IMR-90 (cell line): ENCODE data around the gene TNFRSF1B. TPM values are rescaled to one million over a fixed set of nuclear protein-coding genes. Genes with fewer than 3 reads are reported as not detected.

Experiments used
- ATAC-seq: fragments of 200-7000 bp; cut with Tn5 transposase; 2 replicates; pipeline ENCODE4 v1.9.1; 2020; ENCODE audit warnings: low read depth, mild to moderate bottlenecking, moderate library complexity
- BruUV-seq: library from RNA; stranded (reverse); fragments of 400-500 nt; replicated peaks from 2 replicates; lab custom pipeline; 2021; lab: Mats Ljungman, UMichigan
- CTCF ChIA-PET: fragments of 300-600 bp; formaldehyde crosslinking; extraction: SDS; loops from one replicate; lab custom pipeline; 2021; ENCODE audit warnings: antibody characterized with exemption; lab: Yijun Ruan, JAX
- POLR2A ChIA-PET: fragments of 300-600 bp; sonication (Branson Sonifier 250); formaldehyde crosslinking; loops from one replicate; lab custom pipeline; 2022; ENCODE audit warnings: antibody characterized with exemption; ENCODE audit not compliant: unreplicated experiment; lab: Charles Lee
- DNase-seq: peaks from one replicate; pipeline ENCODE4 v3.0.0; 2013
- H2AFZ ChIP-seq: replicated peaks from 2 replicates; pipeline ENCODE3; 2013; ENCODE audit warnings: low read length, mild to moderate bottlenecking; ENCODE audit not compliant: poor library complexity
- H2AK5ac ChIP-seq: 2 replicates; pipeline ENCODE4 v1.6.1; 2013; ENCODE audit warnings: low read depth, low read length, inconsistent platforms
- H2AK9ac ChIP-seq: replicated peaks from 2 replicates; pipeline ENCODE3; 2013; ENCODE audit warnings: mild to moderate bottlenecking, low read depth, low read length, moderate library complexity; ENCODE audit not compliant: poor library complexity
- H2BK120ac ChIP-seq: 2 replicates; pipeline ENCODE4 v1.6.1; 2013; ENCODE audit warnings: low read depth, low read length, inconsistent platforms
- H2BK15ac ChIP-seq: 3 replicates; pipeline ENCODE4 v1.6.1; 2013; ENCODE audit warnings: low read depth, low read length, inconsistent platforms
- H2BK20ac ChIP-seq: 2 replicates; pipeline ENCODE4 v1.6.1; 2013; ENCODE audit warnings: low read depth, mild to moderate bottlenecking, inconsistent platforms, low read length, moderate library complexity
- H2BK5ac ChIP-seq: 2 replicates; pipeline ENCODE4 v1.6.1; 2013; ENCODE audit warnings: mild to moderate bottlenecking, low read depth, low read length, inconsistent platforms; ENCODE audit not compliant: poor library complexity, severe bottlenecking
- H3K14ac ChIP-seq: replicated peaks from 2 replicates; pipeline ENCODE4 v1.6.1; 2013; ENCODE audit warnings: low read depth, low read length, inconsistent platforms
- H3K18ac ChIP-seq: 2 replicates; pipeline ENCODE4 v1.6.1; 2013; ENCODE audit warnings: low read depth, low read length, control low read depth
- H3K23ac ChIP-seq: 2 replicates; pipeline ENCODE4 v1.6.1; 2013; ENCODE audit warnings: low read depth, low read length, inconsistent platforms
- H3K27ac ChIP-seq: 2 replicates; pipeline ENCODE4 v1.5.1; 2013; ENCODE audit warnings: mild to moderate bottlenecking, control low read depth, low read length; ENCODE audit not compliant: insufficient read depth
- H3K27me3 ChIP-seq: 2 replicates; pipeline ENCODE4 v1.6.1; 2013; ENCODE audit warnings: low read length; ENCODE audit not compliant: control insufficient read depth, insufficient read depth
- H3K36me3 ChIP-seq: 2 replicates; pipeline ENCODE4 v1.6.1; 2013; ENCODE audit warnings: low read length, mixed read lengths; ENCODE audit not compliant: control insufficient read depth, insufficient read depth
- H3K4ac ChIP-seq: 2 replicates; pipeline ENCODE4 v1.6.1; 2013; ENCODE audit warnings: low read depth, low read length, inconsistent platforms
- H3K4me1 ChIP-seq: 2 replicates; pipeline ENCODE4 v1.6.1; 2013; ENCODE audit warnings: low read length, mixed read lengths; ENCODE audit not compliant: control insufficient read depth, insufficient read depth
- H3K4me2 ChIP-seq: 2 replicates; pipeline ENCODE4 v1.6.1; 2013; ENCODE audit warnings: low read depth, mild to moderate bottlenecking, control low read depth, low read length, moderate library complexity
- H3K4me3 ChIP-seq: 2 replicates; pipeline ENCODE4 v1.5.1; 2013; ENCODE audit warnings: low read depth, mild to moderate bottlenecking, control low read depth, low read length, moderate library complexity; ENCODE audit not compliant: insufficient read depth
- H3K56ac ChIP-seq: 2 replicates; pipeline ENCODE4 v1.6.1; 2013; ENCODE audit warnings: low read length, inconsistent platforms; ENCODE audit not compliant: insufficient read depth; ENCODE audit errors: extremely low read depth
- H3K79me1 ChIP-seq, 2 experiments: 2 replicates each; pipeline ENCODE4 v1.6.1; 2013; ENCODE audit warnings: low read length in 2 of 2, inconsistent platforms in 1 of 2, low read depth in 1 of 2
- H3K9ac ChIP-seq: 2 replicates; pipeline ENCODE4 v1.6.1; 2013; ENCODE audit warnings: low read depth, low read length, control low read depth
- H3K9me1 ChIP-seq: 2 replicates; pipeline ENCODE4 v1.6.1; 2013; ENCODE audit warnings: low read length, inconsistent platforms; ENCODE audit not compliant: insufficient read depth
- H3K9me3 ChIP-seq: 2 replicates; pipeline ENCODE4 v1.6.1; 2013; ENCODE audit warnings: low read length; ENCODE audit not compliant: control insufficient read depth, insufficient read depth
- H4K20me1 ChIP-seq: 2 replicates; pipeline ENCODE4 v1.6.1; 2013; ENCODE audit warnings: low read length, inconsistent platforms; ENCODE audit not compliant: insufficient read depth
- H4K5ac ChIP-seq: 2 replicates; pipeline ENCODE4 v1.6.1; 2013; ENCODE audit warnings: mild to moderate bottlenecking, low read depth, low read length, control low read depth
- H4K8ac ChIP-seq, 2 experiments: 2 replicates each; pipeline ENCODE4 v1.6.1; 2013; ENCODE audit warnings: low read depth in 2 of 2, low read length in 2 of 2, control low read depth in 1 of 2, inconsistent platforms in 1 of 2
- H4K91ac ChIP-seq: 2 replicates; pipeline ENCODE4 v1.6.1; 2013; ENCODE audit warnings: low read depth, low read length, inconsistent platforms; ENCODE audit not compliant: insufficient read depth
- CTCF ChIP-seq: conservative IDR thresholded peaks from 2 replicates; pipeline ENCODE4 v1.5.1; 2012; ENCODE audit warnings: mild to moderate bottlenecking, low read depth, low read length, improper control_type of control experiment
- MAZ ChIP-seq: IDR thresholded peaks from 2 replicates; pipeline ENCODE4 v1.6.1; 2012; ENCODE audit warnings: low read depth, mild to moderate bottlenecking, low read length, improper control_type of control experiment, moderate library complexity, borderline replicate concordance
- MXI1 ChIP-seq: IDR thresholded peaks from 2 replicates; pipeline ENCODE4 v1.6.1; 2012; ENCODE audit warnings: low read depth, mild to moderate bottlenecking, low read length, moderate library complexity, borderline replicate concordance
- SMC3 ChIP-seq: fragments of 150-350 bp; IDR thresholded peaks from 2 replicates; pipeline ENCODE4 v1.6.1; 2016; ENCODE audit warnings: low read depth, mild to moderate bottlenecking, antibody characterized with exemption, low read length, moderate library complexity
- WGBS, 2 experiments: methylation state at CpG; one replicate each; pipeline versions ENCODE4 v1.1.5 to v1.1.7; 2013; ENCODE audit warnings: missing lambda C conversion rate in 2 of 2; ENCODE audit not compliant: insufficient read length in 1 of 2; ENCODE audit errors: extremely low coverage in 2 of 2; 5-methylcytosine and 5-hydroxymethylcytosine counted together
- dilution Hi-C: fragments of 300-500 bp; cut with HindIII; formaldehyde crosslinking; loops from one replicate; pipeline ENCODE4 v1.14.3; 2018; ENCODE audit warnings: low sequenced_read_pairs; ENCODE audit not compliant: unreplicated experiment
- in situ Hi-C: fragments of 300-500 bp; cut with MboI; formaldehyde crosslinking; loops from 3 replicates; pipeline ENCODE4 v1.14.3; 2019; ENCODE audit warnings: low sequenced_read_pairs, inconsistent platforms, mixed read lengths
- intact Hi-C: fragments of 100-400 bp; cut with micrococcal nuclease; formaldehyde crosslinking; loops from 2 replicates; pipeline ENCODE4 v1.10.0; 2022
- polyA plus RNA-seq, 3 experiments: library from polyadenylated mRNA; depleted of rRNA; stranded (reverse); fragments of >200 nt; gene quantifications; 2 replicates each; pipeline ENCODE4 v1.2.3, GENCODE V29; 2012; ENCODE audit warnings: low replicate concordance in 1 of 3
- total RNA-seq: library from RNA; depleted of rRNA; stranded (reverse); fragments of >200 nt; gene quantifications from 2 replicates; pipeline ENCODE4 v1.2.3, GENCODE V29; 2012

TNFRSF1B gene
- total and polyA plus RNA-seq, 2 of the 4 experiments (the other 2 are of a cell fraction), result 4.3 to 8.9 TPM

GRCh38 chr1:12168451-12169160 lies 1.8 kb downstream of the TNFRSF1B start:
- dilution Hi-C loops, result no loop called here
- POLR2A ChIA-PET, result interaction anchor here (1.1 kb wide), 1 partner anchor 9 kb away, joined by 3 read pairs; no protein-coding TSS in a partner anchor

More at GRCh38 chr1:12168451-12169160, 1.8 kb downstream of the TNFRSF1B start:
- H3K23ac ChIP-seq, result peak overlapping the region; percentile 64; the same call in 1 of the 2 replicates
- H3K9me3 ChIP-seq, result no peaks in the 10 kb centered on the region
- TF ChIP-seq CTCF (no peak), SMC3 (no peak), MXI1 (no peak), MAZ (no peak)
- H2AK5ac ChIP-seq, result 0 out of 2 replicates have a peak overlapping the region, but pooled peaks have one; percentile 48
- H3K27ac ChIP-seq, result no peak overlapping the region
- no peak overlapping the region for H2BK20ac ChIP-seq
- H2BK15ac ChIP-seq, result no peak overlapping the region
- no peak overlapping the region; the same call in 1 of the 2 replicates for H2BK120ac ChIP-seq
- no TSS peak for BruUV-seq
- no peak overlapping the region for H4K8ac ChIP-seq
- peak overlapping the region; percentile 68 for H2AFZ ChIP-seq
- H3K4me2 ChIP-seq, result peak overlapping the region; percentile 77
- no peak overlapping the region for H4K5ac ChIP-seq
- peak overlapping the region; percentile 39 for H3K4ac ChIP-seq
- no peaks in the 10 kb centered on the region for H3K27me3 ChIP-seq
- DNase-seq (no peak), ATAC-seq (0 out of 2 replicates have a peak, but pooled peaks have one; percentile 13)
- H3K9me1 ChIP-seq, result 0 out of 2 replicates have a peak, but pooled peaks cover 5% of the 10 kb centered on the region
- 0 out of 2 replicates have a peak overlapping the region, but pooled peaks have one; percentile 4 for H3K14ac ChIP-seq
- H3K4me1 ChIP-seq, result peaks cover 5% of the 10 kb centered on the region
- H4K20me1 ChIP-seq, result no peaks in the 10 kb centered on the region; the same call in 1 of the 2 replicates
- no peak overlapping the region for H2BK5ac ChIP-seq
- H3K9ac ChIP-seq, result no peak overlapping the region; the same call in 1 of the 2 replicates
- H3K36me3 ChIP-seq, result no peaks in the 10 kb centered on the region
- 25% methylated on average over 7 of the region's 17 CpGs; no CpG with 5 or more reads in 1 of the 2 experiments for WGBS, 2 experiments
- H3K56ac ChIP-seq, result no peak overlapping the region
- H2AK9ac ChIP-seq, result peak overlapping the region; percentile 53
- H3K79me1 ChIP-seq, result 0 out of 4 replicates have a peak, but pooled peaks cover 0 to 10% of the 10 kb centered on the region in 2 experiments
- in situ Hi-C loops (no loop called here), intact Hi-C loops (no loop called here)
- H4K91ac ChIP-seq, result no peak overlapping the region
- CTCF ChIA-PET, result interaction anchor here (0.9 kb wide), 1 partner anchor 44 kb away, joined by 3 read pairs; no protein-coding TSS in a partner anchor
- H3K4me3 ChIP-seq, result peak overlapping the region; percentile 3; the same call in 1 of the 2 replicates
- H3K18ac ChIP-seq, result no peak overlapping the region
